Measurements from ENCODE around the gene CBR3. TPM values are rescaled to one million over a fixed set of nuclear protein-coding genes. Genes with fewer than 3 reads are reported as not detected.

Gene CBR3
- total RNA-seq, 1 experiment from 2014 or later: not detected

DNA sequence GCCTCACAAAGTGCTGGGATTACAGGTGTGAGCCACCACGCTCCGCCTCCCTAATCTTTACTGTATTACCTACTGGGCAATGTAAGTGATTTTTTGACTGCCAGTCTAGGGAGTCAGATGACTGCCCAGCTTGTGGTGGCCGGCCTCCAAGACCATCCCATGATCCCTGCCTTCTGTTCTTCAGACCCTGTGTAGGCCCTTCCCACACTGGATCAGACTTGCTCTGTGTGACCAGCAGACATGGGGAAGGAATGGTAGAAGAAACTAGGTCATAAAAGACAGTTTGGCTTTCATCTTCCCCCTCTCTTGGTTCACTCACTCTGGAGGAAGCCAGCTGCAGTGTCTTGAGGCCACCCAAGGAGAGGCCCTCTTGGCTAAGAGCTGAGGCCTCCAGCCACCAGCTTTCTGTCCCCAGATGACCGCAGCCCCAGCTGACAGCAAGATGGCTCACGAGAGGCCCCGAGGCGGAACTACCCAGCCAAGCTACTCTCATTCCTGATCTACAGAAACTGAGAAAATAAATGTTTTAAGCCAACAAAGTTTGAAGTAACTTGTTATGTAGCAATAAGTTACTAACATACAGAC, 14.5 kb upstream of the CBR3 start:
- no peak overlapping the region for H3K4me3 ChIP-seq (ENCODE audit: low read depth, low read length)
- intact Hi-C loops (cut with micrococcal nuclease; ENCODE audit: unreplicated experiment): no loop called here
- no peak for DNase-seq
- H3K9me3 Mint-ChIP-seq (ENCODE audit: unreplicated experiment): no peaks in the 10 kb centered on the region
- BruUV-seq (replicated peaks): no TSS peak
- H3K4me3 Mint-ChIP-seq (ENCODE audit: unreplicated experiment): no peak overlapping the region
- H3K9me3 ChIP-seq: no peaks in the 10 kb centered on the region
- no peak overlapping the region for H3K27ac Mint-ChIP-seq (ENCODE audit: unreplicated experiment)
- no peak for TF ChIP-seq CTCF (IDR thresholded peaks at IDR 0.05; ENCODE audit: insufficient read depth in 1 of 2, low read depth in 1 of 2, low read length in 1 of 2, severe bottlenecking in 1 of 2, unreplicated experiment in 1 of 2)
- POLR2A ChIA-PET: no interaction called here
- H3K4me1 ChIP-seq: no peaks in the 10 kb centered on the region
- H3K36me3 Mint-ChIP-seq (ENCODE audit: insufficient read depth, unreplicated experiment): no peaks in the 10 kb centered on the region
- CTCF ChIA-PET: no interaction called here
- no peaks in the 10 kb centered on the region for H3K36me3 ChIP-seq (ENCODE audit: control insufficient read depth, insufficient read depth, low read length)
- H3K4me1 Mint-ChIP-seq (ENCODE audit: low read depth, unreplicated experiment): no peaks in the 10 kb centered on the region
- no peaks in the 10 kb centered on the region for H3K27me3 ChIP-seq (replicated peaks; ENCODE audit: control insufficient read depth, insufficient read depth, low read length)
- H3K27me3 Mint-ChIP-seq (ENCODE audit: insufficient read depth, unreplicated experiment): no peaks in the 10 kb centered on the region

DNA sequence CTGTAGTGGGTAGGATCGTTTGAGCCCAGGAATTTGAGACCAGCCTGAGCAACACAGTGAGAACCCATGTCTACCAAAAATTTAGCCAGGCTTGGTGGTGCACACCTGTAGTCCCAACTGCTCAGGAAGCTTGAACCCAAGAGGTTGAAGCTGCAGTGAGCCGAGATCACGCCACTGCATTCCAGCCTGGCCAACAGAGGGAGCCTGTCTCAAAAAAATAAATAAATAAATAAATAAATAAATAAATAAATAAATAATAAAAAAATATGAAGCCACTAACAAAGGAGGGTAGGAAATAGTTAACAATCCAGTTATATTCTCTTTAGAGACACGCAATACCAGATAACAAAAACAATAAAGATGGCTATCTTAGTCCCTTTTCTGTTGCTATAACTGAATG, 11.9 kb upstream of the CBR3 start:
- Mint-ChIP-seq H3K9me3 (ENCODE audit: unreplicated experiment) (no peaks in the 10 kb centered on the region), H3K27ac (ENCODE audit: unreplicated experiment) (no peak overlapping the region), H3K36me3 (ENCODE audit: insufficient read depth, unreplicated experiment) (no peaks in the 10 kb centered on the region), H3K27me3 (ENCODE audit: insufficient read depth, unreplicated experiment) (no peaks in the 10 kb centered on the region), H3K4me1 (ENCODE audit: low read depth, unreplicated experiment) (peaks cover 3% of the 10 kb centered on the region), H3K4me3 (ENCODE audit: unreplicated experiment) (no peak overlapping the region)
- Histone ChIP-seq H3K4me3 (ENCODE audit: low read depth, low read length) (no peak overlapping the region), H3K4me1 (no peaks in the 10 kb centered on the region), H3K36me3 (ENCODE audit: control insufficient read depth, insufficient read depth, low read length) (no peaks in the 10 kb centered on the region), H3K27me3 (replicated peaks; ENCODE audit: control insufficient read depth, insufficient read depth, low read length) (no peaks in the 10 kb centered on the region), H3K9me3 (no peaks in the 10 kb centered on the region)
- no peak for DNase-seq
- no TSS peak for BruUV-seq (replicated peaks)
- POLR2A ChIA-PET: no interaction called here
- CTCF ChIA-PET: no interaction called here
- TF ChIP-seq CTCF (IDR thresholded peaks at IDR 0.05; ENCODE audit: insufficient read depth in 1 of 2, low read depth in 1 of 2, low read length in 1 of 2, severe bottlenecking in 1 of 2, unreplicated experiment in 1 of 2): peak; percentile 18 to 47
- intact Hi-C loops (cut with micrococcal nuclease; ENCODE audit: unreplicated experiment): no loop called here

DNA sequence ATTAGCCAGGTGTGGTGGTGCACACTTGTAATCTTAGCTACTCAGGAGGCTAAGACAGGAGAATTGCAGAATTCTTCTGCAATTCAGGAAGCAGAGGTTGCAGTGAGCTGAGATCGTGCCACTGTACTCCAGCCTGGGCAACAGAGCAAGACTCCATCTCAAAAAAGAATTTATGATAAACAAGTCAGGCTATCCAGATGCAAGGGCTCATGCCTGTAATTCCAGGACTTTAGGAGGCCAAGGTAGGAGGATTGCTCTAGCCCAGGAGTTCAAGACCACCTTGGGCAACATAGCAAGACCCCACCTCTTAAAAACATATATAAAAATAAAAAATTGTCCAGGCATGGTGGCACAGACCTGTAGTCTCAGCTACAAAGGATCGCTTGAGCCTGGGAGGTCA, 10.5 kb upstream of the CBR3 start:
- intact Hi-C loops (cut with micrococcal nuclease; ENCODE audit: unreplicated experiment): no loop called here
- Mint-ChIP-seq H3K36me3 (ENCODE audit: insufficient read depth, unreplicated experiment) (no peaks in the 10 kb centered on the region), H3K27me3 (ENCODE audit: insufficient read depth, unreplicated experiment) (no peaks in the 10 kb centered on the region), H3K4me1 (ENCODE audit: low read depth, unreplicated experiment) (peaks cover 9% of the 10 kb centered on the region), H3K4me3 (ENCODE audit: unreplicated experiment) (no peak overlapping the region), H3K27ac (ENCODE audit: unreplicated experiment) (no peak overlapping the region), H3K9me3 (ENCODE audit: unreplicated experiment) (no peaks in the 10 kb centered on the region)
- TF ChIP-seq CTCF (IDR thresholded peaks at IDR 0.05; ENCODE audit: insufficient read depth in 1 of 2, low read depth in 1 of 2, low read length in 1 of 2, severe bottlenecking in 1 of 2, unreplicated experiment in 1 of 2): no peak
- Histone ChIP-seq H3K4me3 (ENCODE audit: low read depth, low read length) (no peak overlapping the region), H3K36me3 (ENCODE audit: control insufficient read depth, insufficient read depth, low read length) (no peaks in the 10 kb centered on the region), H3K4me1 (no peaks in the 10 kb centered on the region), H3K27me3 (replicated peaks; ENCODE audit: control insufficient read depth, insufficient read depth, low read length) (no peaks in the 10 kb centered on the region), H3K9me3 (no peaks in the 10 kb centered on the region)
- no TSS peak for BruUV-seq (replicated peaks)
- ChIA-PET CTCF (no interaction called here), POLR2A (no interaction called here)
- no peak for DNase-seq
